SH-SY5Y (cell line): Measurements from ENCODE around the gene NBEA.

Experiments
- GATA2 ChIP-seq: IDR thresholded peaks from 2 replicates; pipeline ENCODE4 v1.6.1; 2011; ENCODE audit warnings: mild to moderate bottlenecking, low read depth, low read length
- GATA3 ChIP-seq: IDR thresholded peaks from 2 replicates; pipeline ENCODE4 v1.6.1; 2011; ENCODE audit warnings: low read depth, mild to moderate bottlenecking, low read length, moderate library complexity

- TF ChIP-seq GATA3: no peak
- no peak for TF ChIP-seq GATA2
Measured at GRCh38 chr13:35163674-35164073, 221.6 kb downstream of the NBEA start.
